ENCODE measurements around the gene ARMC5. TPM values are rescaled to one million over a fixed set of nuclear protein-coding genes. Genes with fewer than 3 reads are reported as not detected.

Gene ARMC5
- total RNA-seq, 4 donors from 2014 or later: 13.9 to 24.3 (median 19.4) TPM

GRCh38 chr16:31493506-31494125 is 34.3 kb downstream of the ARMC5 start:
- DNase-seq (no peak), ATAC-seq (no peak)
- H3K27me3 ChIP-seq: no peaks in the 10 kb centered on the region
- TF ChIP-seq POLR2A (IDR thresholded peaks at IDR 0.05): no peak
- TF ChIP-seq, protein P1, sequence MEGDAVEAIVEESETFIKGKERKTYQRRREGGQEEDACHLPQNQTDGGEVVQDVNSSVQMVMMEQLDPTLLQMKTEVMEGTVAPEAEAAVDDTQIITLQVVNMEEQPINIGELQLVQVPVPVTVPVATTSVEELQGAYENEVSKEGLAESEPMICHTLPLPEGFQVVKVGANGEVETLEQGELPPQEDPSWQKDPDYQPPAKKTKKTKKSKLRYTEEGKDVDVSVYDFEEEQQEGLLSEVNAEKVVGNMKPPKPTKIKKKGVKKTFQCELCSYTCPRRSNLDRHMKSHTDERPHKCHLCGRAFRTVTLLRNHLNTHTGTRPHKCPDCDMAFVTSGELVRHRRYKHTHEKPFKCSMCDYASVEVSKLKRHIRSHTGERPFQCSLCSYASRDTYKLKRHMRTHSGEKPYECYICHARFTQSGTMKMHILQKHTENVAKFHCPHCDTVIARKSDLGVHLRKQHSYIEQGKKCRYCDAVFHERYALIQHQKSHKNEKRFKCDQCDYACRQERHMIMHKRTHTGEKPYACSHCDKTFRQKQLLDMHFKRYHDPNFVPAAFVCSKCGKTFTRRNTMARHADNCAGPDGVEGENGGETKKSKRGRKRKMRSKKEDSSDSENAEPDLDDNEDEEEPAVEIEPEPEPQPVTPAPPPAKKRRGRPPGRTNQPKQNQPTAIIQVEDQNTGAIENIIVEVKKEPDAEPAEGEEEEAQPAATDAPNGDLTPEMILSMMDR (IDR thresholded peaks at IDR 0.05 in 4 of 5, conservative IDR thresholded peaks at IDR 0.05 in 1 of 5): no peak
- in situ Hi-C loops (cut with MboI; ENCODE audit: low sequenced_read_pairs in 4 of 4) (no loop called here), intact Hi-C loops (cut with DNase I; ENCODE audit: low total_unique reads) (no loop called here)
- no peak overlapping the region for H3K4me3 ChIP-seq
- H3K9me3 ChIP-seq: no peaks in the 10 kb centered on the region
- H3K36me3 ChIP-seq: peaks cover 0 to 68% of the 10 kb centered on the region in 2 donors
- peaks cover 0 to 2% of the 10 kb centered on the region in 2 donors for H3K4me1 ChIP-seq
- no peak overlapping the region for H3K27ac ChIP-seq

DNA sequence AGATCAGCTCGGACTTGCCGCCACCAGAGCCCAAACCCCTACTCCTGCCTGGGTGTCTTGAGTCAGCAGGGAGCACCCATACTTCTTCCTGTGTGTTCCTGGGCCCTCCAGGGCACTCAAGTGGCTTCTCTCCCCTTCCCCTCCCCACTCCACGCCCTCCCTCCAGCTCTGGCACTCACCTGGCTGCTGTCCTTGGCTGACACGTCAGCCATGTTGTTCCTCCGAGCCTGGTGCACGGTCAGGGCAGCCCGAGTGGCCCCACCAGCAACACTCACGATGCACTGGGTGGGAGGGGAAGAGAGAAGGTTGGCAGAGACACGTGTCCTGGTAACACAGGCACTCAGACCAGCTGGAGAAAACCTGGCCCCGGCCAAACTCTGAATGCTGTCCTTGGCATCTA is 37.4 kb downstream of the ARMC5 start:
- Histone ChIP-seq H3K4me3 (no peak overlapping the region), H3K36me3 (peaks cover 0 to 81% of the 10 kb centered on the region in 2 donors), H3K27ac (no peak overlapping the region), H3K9me3 (no peaks in the 10 kb centered on the region), H3K4me1 (no peaks in the 10 kb centered on the region), H3K27me3 (no peaks in the 10 kb centered on the region)
- TF ChIP-seq POLR2A (IDR thresholded peaks at IDR 0.05): no peak
- TF ChIP-seq, protein P1 (IDR thresholded peaks at IDR 0.05 in 4 of 5, conservative IDR thresholded peaks at IDR 0.05 in 1 of 5): no peak
- DNase-seq (no peak), ATAC-seq (no peak)
- intact Hi-C loops (cut with DNase I; ENCODE audit: low total_unique reads): no loop called here
- in situ Hi-C loops (cut with MboI; ENCODE audit: low sequenced_read_pairs in 4 of 4): no loop called here

DNA sequence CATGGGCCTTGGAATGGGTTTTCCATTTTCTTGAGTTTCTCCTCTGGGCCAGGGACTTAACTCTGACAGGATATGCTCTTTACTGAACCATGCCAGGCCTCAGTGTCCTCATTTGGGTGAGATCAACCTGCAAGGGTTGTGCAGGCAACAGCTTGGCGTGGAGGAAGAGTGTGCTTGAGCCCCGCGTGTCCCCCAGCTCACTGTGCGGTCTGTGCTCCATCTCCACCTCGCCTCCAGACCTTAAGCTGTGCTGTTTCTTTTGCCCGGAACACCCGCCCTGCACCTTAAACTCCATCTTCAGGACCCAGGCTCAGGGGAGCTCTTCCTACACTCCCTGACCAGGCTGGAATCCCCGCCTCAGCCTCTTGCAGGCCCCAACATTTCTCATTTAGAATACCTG is 39.2 kb downstream of the ARMC5 start:
- Histone ChIP-seq H3K4me1 (no peaks in the 10 kb centered on the region), H3K4me3 (no peak overlapping the region), H3K36me3 (peaks cover 0 to 63% of the 10 kb centered on the region in 2 donors), H3K27ac (no peak overlapping the region), H3K27me3 (no peaks in the 10 kb centered on the region), H3K9me3 (no peaks in the 10 kb centered on the region)
- intact Hi-C loops (cut with DNase I; ENCODE audit: low total_unique reads) (no loop called here), in situ Hi-C loops (cut with MboI; ENCODE audit: low sequenced_read_pairs in 4 of 4) (no loop called here)
- ATAC-seq (no peak), DNase-seq (no peak)
- no peak for TF ChIP-seq POLR2A (IDR thresholded peaks at IDR 0.05)
- TF ChIP-seq, protein P1 (IDR thresholded peaks at IDR 0.05 in 4 of 5, conservative IDR thresholded peaks at IDR 0.05 in 1 of 5): no peak

DNA sequence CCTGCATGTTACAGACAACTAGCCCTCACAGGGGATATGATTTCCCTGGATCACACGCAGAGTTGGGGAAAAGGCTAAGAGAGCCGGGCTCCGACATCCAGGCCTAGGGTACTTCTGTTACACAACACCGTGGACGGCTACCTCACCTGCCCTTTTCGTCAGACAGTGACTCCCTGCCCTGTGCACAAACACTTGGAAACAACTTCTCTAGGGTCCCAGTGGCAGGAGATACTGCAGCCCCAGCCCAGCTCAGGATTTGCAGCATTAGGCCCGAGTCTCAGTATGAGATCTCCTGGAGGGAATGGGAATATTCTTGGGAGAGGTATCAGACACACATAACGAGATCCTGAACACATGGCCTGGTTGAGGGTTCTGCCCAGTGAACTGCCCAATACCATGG is 40.6 kb downstream of the ARMC5 start:
- Histone ChIP-seq H3K27me3 (no peaks in the 10 kb centered on the region), H3K4me3 (no peak overlapping the region), H3K36me3 (peaks cover 0 to 49% of the 10 kb centered on the region in 2 donors), H3K27ac (no peak overlapping the region), H3K4me1 (no peaks in the 10 kb centered on the region), H3K9me3 (no peaks in the 10 kb centered on the region)
- ATAC-seq (no peak), DNase-seq (no peak)
- in situ Hi-C loops (cut with MboI; ENCODE audit: low sequenced_read_pairs in 4 of 4) (loop anchor here in 3 of 4 donors (10.0 to 25.0 kb wide), 4 partner anchors 45 to 387 kb away; partner anchors contain the start of genes ZNF267 (in 2 of the 3) and ARMC5 (in 1 of the 3)), intact Hi-C loops (cut with DNase I; ENCODE audit: low total_unique reads) (loop anchor here (10.0 kb wide), 1 partner anchor 375 kb away; the partner anchor contains the start of gene ZNF267)
- no peak for TF ChIP-seq POLR2A (IDR thresholded peaks at IDR 0.05)
- TF ChIP-seq, protein P1 (IDR thresholded peaks at IDR 0.05 in 4 of 5, conservative IDR thresholded peaks at IDR 0.05 in 1 of 5): no peak

Data from gastrocnemius medialis (tissue), 4 donors.